ENCODE results near the gene ARID2.

Gene ARID2

DNA sequence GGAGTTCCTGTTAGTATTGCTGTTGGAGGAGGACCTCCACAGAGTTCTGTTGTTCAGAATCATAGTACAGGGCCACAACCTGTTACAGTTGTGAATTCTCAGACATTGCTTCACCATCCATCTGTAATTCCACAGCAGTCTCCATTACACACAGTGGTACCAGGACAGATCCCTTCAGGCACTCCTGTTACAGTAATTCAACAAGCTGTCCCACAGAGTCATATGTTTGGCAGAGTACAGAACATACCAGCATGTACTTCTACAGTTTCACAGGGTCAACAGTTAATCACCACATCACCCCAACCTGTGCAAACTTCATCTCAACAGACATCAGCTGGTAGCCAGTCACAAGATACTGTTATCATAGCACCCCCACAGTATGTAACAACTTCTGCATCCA, 120.8 kb downstream of the ARID2 start:
- H3K27me3 ChIP-seq (ENCODE audit: control insufficient read depth in 1 of 2, insufficient read depth in 2 of 2, low read length in 2 of 2): no peaks in the 10 kb centered on the region
- no peak overlapping the region for H3K27ac ChIP-seq (ENCODE audit: low read length)
- no peaks in the 10 kb centered on the region for H3K9me3 ChIP-seq (ENCODE audit: control insufficient read depth in 2 of 2, low read length in 2 of 2)
- peaks cover 20 to 31% of the 10 kb centered on the region in 2 donors for H3K36me3 ChIP-seq (ENCODE audit: control insufficient read depth in 2 of 2, insufficient read depth in 2 of 2, low read length in 2 of 2)
- no peak overlapping the region for H3K9ac ChIP-seq (ENCODE audit: low read length in 2 of 2)
- H3K4me1 ChIP-seq (ENCODE audit: control insufficient read depth, insufficient read depth, low read length): no peaks in the 10 kb centered on the region
- H3K4me3 ChIP-seq (ENCODE audit: low read length in 2 of 2): no peak overlapping the region

DNA sequence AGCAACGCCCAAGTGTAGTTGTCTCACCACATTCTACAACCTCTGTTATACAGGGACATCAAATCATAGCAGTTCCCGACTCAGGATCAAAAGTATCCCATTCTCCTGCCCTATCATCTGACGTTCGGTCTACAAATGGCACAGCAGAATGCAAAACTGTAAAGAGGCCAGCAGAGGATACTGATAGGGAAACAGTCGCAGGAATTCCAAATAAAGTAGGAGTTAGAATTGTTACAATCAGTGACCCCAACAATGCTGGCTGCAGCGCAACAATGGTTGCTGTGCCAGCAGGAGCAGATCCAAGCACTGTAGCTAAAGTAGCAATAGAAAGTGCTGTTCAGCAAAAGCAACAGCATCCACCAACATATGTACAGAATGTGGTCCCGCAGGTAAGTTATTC, 123.0 kb downstream of the ARID2 start:
- no peak overlapping the region for H3K4me3 ChIP-seq (ENCODE audit: low read length in 2 of 2)
- H3K4me1 ChIP-seq (ENCODE audit: control insufficient read depth, insufficient read depth, low read length): no peaks in the 10 kb centered on the region
- no peak overlapping the region for H3K27ac ChIP-seq (ENCODE audit: low read length)
- no peak overlapping the region for H3K9ac ChIP-seq (ENCODE audit: low read length in 2 of 2)
- H3K9me3 ChIP-seq (ENCODE audit: control insufficient read depth in 2 of 2, low read length in 2 of 2): no peaks in the 10 kb centered on the region
- H3K36me3 ChIP-seq (ENCODE audit: control insufficient read depth in 2 of 2, insufficient read depth in 2 of 2, low read length in 2 of 2): peaks cover 20 to 31% of the 10 kb centered on the region in 2 donors
- no peaks in the 10 kb centered on the region for H3K27me3 ChIP-seq (ENCODE audit: control insufficient read depth in 1 of 2, insufficient read depth in 2 of 2, low read length in 2 of 2)

GRCh38 chr12:45853550-45853949, 124.0 kb downstream of the ARID2 start:
- Histone ChIP-seq H3K9ac (ENCODE audit: low read length in 2 of 2) (no peak overlapping the region), H3K9me3 (ENCODE audit: control insufficient read depth in 2 of 2, low read length in 2 of 2) (no peaks in the 10 kb centered on the region), H3K27ac (ENCODE audit: low read length) (no peak overlapping the region), H3K4me3 (ENCODE audit: low read length in 2 of 2) (no peak overlapping the region), H3K4me1 (ENCODE audit: control insufficient read depth, insufficient read depth, low read length) (no peaks in the 10 kb centered on the region), H3K36me3 (ENCODE audit: control insufficient read depth in 2 of 2, insufficient read depth in 2 of 2, low read length in 2 of 2) (peaks cover 20 to 31% of the 10 kb centered on the region in 2 donors), H3K27me3 (ENCODE audit: control insufficient read depth in 1 of 2, insufficient read depth in 2 of 2, low read length in 2 of 2) (no peaks in the 10 kb centered on the region)

- Histone ChIP-seq H3K9me3 (ENCODE audit: control insufficient read depth in 2 of 2, low read length in 2 of 2) (no peaks in the 10 kb centered on the region), H3K36me3 (ENCODE audit: control insufficient read depth in 2 of 2, insufficient read depth in 2 of 2, low read length in 2 of 2) (peaks cover 0 to 4% of the 10 kb centered on the region in 2 donors), H3K27ac (ENCODE audit: low read length) (no peak overlapping the region), H3K4me1 (ENCODE audit: control insufficient read depth, insufficient read depth, low read length) (peaks cover 3% of the 10 kb centered on the region), H3K4me3 (ENCODE audit: low read length in 2 of 2) (no peak overlapping the region), H3K9ac (ENCODE audit: low read length in 2 of 2) (no peak overlapping the region), H3K27me3 (ENCODE audit: control insufficient read depth in 1 of 2, insufficient read depth in 2 of 2, low read length in 2 of 2) (no peaks in the 10 kb centered on the region)
Measured at GRCh38 chr12:45863332-45863731, 133.8 kb downstream of the ARID2 start.

- no peak overlapping the region for H3K27ac ChIP-seq (ENCODE audit: low read length)
- H3K27me3 ChIP-seq (ENCODE audit: control insufficient read depth in 1 of 2, insufficient read depth in 2 of 2, low read length in 2 of 2): no peaks in the 10 kb centered on the region
- H3K9me3 ChIP-seq (ENCODE audit: control insufficient read depth in 2 of 2, low read length in 2 of 2): no peaks in the 10 kb centered on the region
- peaks cover 0 to 7% of the 10 kb centered on the region in 2 donors for H3K36me3 ChIP-seq (ENCODE audit: control insufficient read depth in 2 of 2, insufficient read depth in 2 of 2, low read length in 2 of 2)
- H3K4me1 ChIP-seq (ENCODE audit: control insufficient read depth, insufficient read depth, low read length): peaks cover 3% of the 10 kb centered on the region
- no peak overlapping the region for H3K9ac ChIP-seq (ENCODE audit: low read length in 2 of 2)
- no peak overlapping the region for H3K4me3 ChIP-seq (ENCODE audit: low read length in 2 of 2)
Measured at GRCh38 chr12:45866299-45866698, 136.8 kb downstream of the ARID2 start.

DNA sequence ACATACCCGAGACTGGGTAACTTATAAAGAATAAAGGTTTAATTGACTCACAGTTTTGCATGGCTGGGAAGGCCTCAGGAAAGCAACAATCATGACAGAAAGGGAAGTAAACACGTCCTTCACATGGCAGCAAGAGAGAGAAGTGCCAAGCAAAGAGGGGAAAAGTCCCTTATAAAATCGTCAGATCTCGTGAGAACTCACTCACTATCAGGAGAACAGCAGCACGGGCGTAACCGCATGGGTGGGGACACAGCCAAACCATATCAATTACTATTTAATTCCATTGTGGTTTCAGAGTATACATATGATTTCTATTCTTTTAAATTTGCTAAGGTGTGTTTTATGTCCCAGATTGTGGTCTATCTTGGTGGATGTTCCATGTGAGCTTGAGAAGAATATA, 142.9 kb downstream of the ARID2 start:
- no peak overlapping the region for H3K9ac ChIP-seq (ENCODE audit: low read length in 2 of 2)
- no peak overlapping the region for H3K4me3 ChIP-seq (ENCODE audit: low read length in 2 of 2)
- no peaks in the 10 kb centered on the region for H3K4me1 ChIP-seq (ENCODE audit: control insufficient read depth, insufficient read depth, low read length)
- H3K27ac ChIP-seq (ENCODE audit: low read length): no peak overlapping the region
- H3K27me3 ChIP-seq (ENCODE audit: control insufficient read depth in 1 of 2, insufficient read depth in 2 of 2, low read length in 2 of 2): no peaks in the 10 kb centered on the region
- H3K36me3 ChIP-seq (ENCODE audit: control insufficient read depth in 2 of 2, insufficient read depth in 2 of 2, low read length in 2 of 2): peaks cover 12 to 26% of the 10 kb centered on the region in 2 donors
- H3K9me3 ChIP-seq (ENCODE audit: control insufficient read depth in 2 of 2, low read length in 2 of 2): no peaks in the 10 kb centered on the region

DNA sequence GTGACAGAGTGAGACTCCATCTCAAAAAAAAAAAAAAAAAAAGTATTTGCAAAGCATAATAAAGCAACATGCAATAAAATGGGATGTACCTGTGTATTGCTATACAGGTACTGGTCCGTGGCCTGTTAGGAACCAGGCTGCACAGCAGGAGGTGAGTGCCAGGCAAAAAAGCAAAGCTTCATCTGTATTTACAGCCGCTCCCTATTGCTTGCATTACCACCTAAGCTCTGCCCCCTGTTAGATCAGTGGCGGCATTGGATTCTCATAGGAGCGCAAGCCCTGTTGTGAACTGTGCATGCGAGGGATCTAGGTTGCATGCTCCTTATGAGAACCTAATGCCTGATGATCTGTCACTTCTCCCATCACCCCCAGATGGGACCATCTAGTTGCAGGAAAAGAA, 147.6 kb downstream of the ARID2 start:
- Histone ChIP-seq H3K4me3 (ENCODE audit: low read length in 2 of 2) (no peak overlapping the region), H3K4me1 (ENCODE audit: control insufficient read depth, insufficient read depth, low read length) (no peaks in the 10 kb centered on the region), H3K9me3 (ENCODE audit: control insufficient read depth in 2 of 2, low read length in 2 of 2) (no peaks in the 10 kb centered on the region), H3K27me3 (ENCODE audit: control insufficient read depth in 1 of 2, insufficient read depth in 2 of 2, low read length in 2 of 2) (no peaks in the 10 kb centered on the region), H3K27ac (ENCODE audit: low read length) (no peak overlapping the region), H3K9ac (ENCODE audit: low read length in 2 of 2) (no peak overlapping the region), H3K36me3 (ENCODE audit: control insufficient read depth in 2 of 2, insufficient read depth in 2 of 2, low read length in 2 of 2) (peaks cover 12 to 24% of the 10 kb centered on the region in 2 donors)

DNA sequence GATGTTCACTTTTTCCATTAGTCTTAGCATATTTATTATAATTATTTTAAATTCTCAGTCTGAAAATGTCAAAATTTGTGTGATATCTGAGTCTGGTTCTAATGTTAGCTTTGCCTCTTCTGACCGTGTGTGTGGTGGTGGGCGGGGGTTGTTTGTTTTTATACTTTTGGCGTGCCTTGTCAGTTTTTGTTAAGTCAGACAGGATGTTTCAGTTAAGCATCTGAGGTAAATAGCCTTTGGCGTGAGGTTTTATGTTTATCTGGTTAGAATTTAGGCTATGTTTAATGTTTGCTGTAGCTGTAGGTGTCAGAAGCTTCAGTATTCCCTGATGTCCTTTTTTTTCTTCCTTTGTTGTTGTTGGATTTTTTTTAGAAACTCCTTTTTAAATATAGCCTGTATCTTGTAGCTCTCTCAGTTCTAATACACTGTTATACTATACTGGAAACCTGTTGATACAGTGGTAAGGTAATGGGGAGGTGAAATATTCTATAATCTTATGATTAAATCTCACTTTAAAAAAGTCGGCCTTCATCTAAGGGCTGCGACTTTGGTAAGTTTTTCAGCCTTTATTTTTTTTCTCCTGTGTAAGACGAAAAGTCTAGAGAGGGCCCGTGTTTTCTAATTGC, 149.2 kb downstream of the ARID2 start:
- Histone ChIP-seq H3K9me3 (ENCODE audit: control insufficient read depth in 2 of 2, low read length in 2 of 2) (no peaks in the 10 kb centered on the region), H3K36me3 (ENCODE audit: control insufficient read depth in 2 of 2, insufficient read depth in 2 of 2, low read length in 2 of 2) (peaks cover 12 to 18% of the 10 kb centered on the region in 2 donors), H3K4me3 (ENCODE audit: low read length in 2 of 2) (no peak overlapping the region), H3K4me1 (ENCODE audit: control insufficient read depth, insufficient read depth, low read length) (no peaks in the 10 kb centered on the region), H3K27me3 (ENCODE audit: control insufficient read depth in 1 of 2, insufficient read depth in 2 of 2, low read length in 2 of 2) (no peaks in the 10 kb centered on the region), H3K9ac (ENCODE audit: low read length in 2 of 2) (no peak overlapping the region), H3K27ac (ENCODE audit: low read length) (no peak overlapping the region)

- no peak overlapping the region for H3K27ac ChIP-seq (ENCODE audit: low read length)
- no peaks in the 10 kb centered on the region for H3K27me3 ChIP-seq (ENCODE audit: control insufficient read depth in 1 of 2, insufficient read depth in 2 of 2, low read length in 2 of 2)
- no peak overlapping the region for H3K4me3 ChIP-seq (ENCODE audit: low read length in 2 of 2)
- H3K36me3 ChIP-seq (ENCODE audit: control insufficient read depth in 2 of 2, insufficient read depth in 2 of 2, low read length in 2 of 2): peaks cover 9 to 19% of the 10 kb centered on the region in 2 donors
- H3K4me1 ChIP-seq (ENCODE audit: control insufficient read depth, insufficient read depth, low read length): no peaks in the 10 kb centered on the region
- no peak overlapping the region for H3K9ac ChIP-seq (ENCODE audit: low read length in 2 of 2)
- H3K9me3 ChIP-seq (ENCODE audit: control insufficient read depth in 2 of 2, low read length in 2 of 2): no peaks in the 10 kb centered on the region
Measured at GRCh38 chr12:45879363-45879895, 149.9 kb downstream of the ARID2 start.

GRCh38 chr12:45880533-45880932, 151.0 kb downstream of the ARID2 start:
- no peak overlapping the region for H3K9ac ChIP-seq (ENCODE audit: low read length in 2 of 2)
- H3K4me1 ChIP-seq (ENCODE audit: control insufficient read depth, insufficient read depth, low read length): no peaks in the 10 kb centered on the region
- H3K9me3 ChIP-seq (ENCODE audit: control insufficient read depth in 2 of 2, low read length in 2 of 2): no peaks in the 10 kb centered on the region
- H3K4me3 ChIP-seq (ENCODE audit: low read length in 2 of 2): no peak overlapping the region
- no peak overlapping the region for H3K27ac ChIP-seq (ENCODE audit: low read length)
- no peaks in the 10 kb centered on the region for H3K27me3 ChIP-seq (ENCODE audit: control insufficient read depth in 1 of 2, insufficient read depth in 2 of 2, low read length in 2 of 2)
- peaks cover 0 to 15% of the 10 kb centered on the region in 2 donors for H3K36me3 ChIP-seq (ENCODE audit: control insufficient read depth in 2 of 2, insufficient read depth in 2 of 2, low read length in 2 of 2)

DNA sequence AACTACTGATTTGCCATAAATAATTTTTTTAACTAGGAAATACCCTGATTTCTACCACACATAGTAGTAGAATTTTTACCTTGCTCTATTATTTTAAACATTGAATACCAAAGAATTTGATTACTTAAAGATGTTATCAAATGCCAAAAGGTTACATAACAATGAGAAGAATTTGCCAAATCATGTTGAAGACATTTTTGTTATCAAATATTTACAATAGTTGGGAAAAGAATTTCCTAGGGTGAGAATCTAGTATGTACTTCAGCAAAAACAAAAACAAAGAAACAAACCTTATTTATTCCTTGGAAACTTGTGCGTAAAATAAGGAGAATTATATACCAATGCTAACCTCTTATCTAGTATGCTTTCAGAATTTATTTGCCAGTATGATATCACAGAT, 153.7 kb downstream of the ARID2 start:
- Histone ChIP-seq H3K4me1 (ENCODE audit: control insufficient read depth, insufficient read depth, low read length) (no peaks in the 10 kb centered on the region), H3K27me3 (ENCODE audit: control insufficient read depth in 1 of 2, insufficient read depth in 2 of 2, low read length in 2 of 2) (no peaks in the 10 kb centered on the region), H3K9ac (ENCODE audit: low read length in 2 of 2) (no peak overlapping the region), H3K36me3 (ENCODE audit: control insufficient read depth in 2 of 2, insufficient read depth in 2 of 2, low read length in 2 of 2) (peaks cover 3 to 9% of the 10 kb centered on the region in 2 donors), H3K4me3 (ENCODE audit: low read length in 2 of 2) (no peak overlapping the region), H3K27ac (ENCODE audit: low read length) (no peak overlapping the region), H3K9me3 (ENCODE audit: control insufficient read depth in 2 of 2, low read length in 2 of 2) (no peaks in the 10 kb centered on the region)
